B cell (primary cell): Measurements from ENCODE around the gene FRMD4B. TPM values are rescaled to one million over a fixed set of nuclear protein-coding genes. Genes with fewer than 3 reads are reported as not detected.

ENCODE experiments used
- ATAC-seq: fragments of 200-7000 bp; cut with Tn5 transposase; one replicate; pipeline ENCODE4 v1.10.0; 2021; ENCODE audit warnings: low read depth, mild to moderate bottlenecking, moderate number of reproducible peaks, moderate library complexity
- CTCF ChIA-PET: fragments of 350-600 bp; sonication (Branson Sonifier 250); formaldehyde crosslinking; loops from one replicate; lab custom pipeline; 2021; ENCODE audit warnings: antibody characterized with exemption, inconsistent platforms; lab: Charles Lee
- POLR2A ChIA-PET: fragments of 350-600 bp; sonication (Branson Sonifier 250); formaldehyde crosslinking; loops from one replicate; lab custom pipeline; 2021; ENCODE audit warnings: antibody characterized with exemption; lab: Charles Lee
- DNase-seq: peaks from one replicate; pipeline ENCODE4 v3.0.0; 2013
- H2AFZ ChIP-seq: 2 replicates; pipeline ENCODE4 v1.6.1; 2012; ENCODE audit warnings: mild to moderate bottlenecking, low read depth, low read length; ENCODE audit not compliant: insufficient read depth, poor library complexity, severe bottlenecking
- H3K27ac ChIP-seq, 2 donors: 1 replicate in 1 of 2; 2 replicates in 1 of 2; pipeline ENCODE4 v1.5.1; 2012 to 2013; ENCODE audit warnings: low read length in 2 of 2, mild to moderate bottlenecking in 2 of 2, moderate library complexity in 1 of 2
- H3K27me3 ChIP-seq, 4 experiments: fragments of 200-600 bp in 1 of 4; sonication (generic) in 1 of 4; replicated peaks in 1 of 4; 1 replicate in 2 of 4; 2 replicates in 2 of 4; pipeline versions ENCODE4 v1.6.1 to v1.7.0; 2013 to 2016; ENCODE audit warnings: low read length in 3 of 4, mild to moderate bottlenecking in 2 of 4, mixed read lengths in 1 of 4, moderate library complexity in 1 of 4; ENCODE audit not compliant: insufficient read depth in 4 of 4, control insufficient read depth in 3 of 4; ENCODE audit errors: control extremely low read depth in 1 of 4
- H3K36me3 ChIP-seq, 2 experiments: replicated peaks in 1 of 2; 1 replicate in 1 of 2; 2 replicates in 1 of 2; pipeline versions ENCODE4 v1.6.1 to v1.7.1; 2013; ENCODE audit warnings: low read length in 1 of 2; ENCODE audit not compliant: insufficient read depth in 2 of 2, control insufficient read depth in 1 of 2; ENCODE audit errors: control extremely low read depth in 1 of 2, extremely low read depth in 1 of 2
- H3K4me1 ChIP-seq, 2 donors: fragments of 200-600 bp in 1 of 2; sonication (generic) in 1 of 2; 1 replicate in 1 of 2; 2 replicates in 1 of 2; pipeline versions ENCODE4 v1.5.1 to v1.6.1; 2013 to 2017; ENCODE audit warnings: low read length in 2 of 2; ENCODE audit not compliant: control insufficient read depth in 2 of 2, insufficient read depth in 2 of 2
- H3K4me2 ChIP-seq: replicated peaks from 2 replicates; pipeline ENCODE3; 2012; ENCODE audit warnings: mild to moderate bottlenecking, low read depth, low read length; ENCODE audit not compliant: poor library complexity, severe bottlenecking
- H3K4me3 ChIP-seq, 5 experiments: fragments of 200-600 bp in 1 of 5; sonication (generic) in 1 of 5; 1 replicate in 3 of 5; 2 replicates in 2 of 5; pipeline versions ENCODE4 v1.5.1 to v1.7.0; 2011 to 2016; ENCODE audit warnings: low read length in 4 of 5, mild to moderate bottlenecking in 4 of 5, low read depth in 2 of 5, control low read depth in 1 of 5, moderate library complexity in 1 of 5; ENCODE audit not compliant: insufficient read depth in 1 of 5; ENCODE audit errors: control extremely low read depth in 1 of 5, extremely low read depth in 1 of 5
- H3K79me2 ChIP-seq: fragments of 200-600 bp; sonication (generic); one replicate; pipeline ENCODE4 v1.6.0; 2016; ENCODE audit warnings: low read length; ENCODE audit not compliant: control insufficient read depth, insufficient read depth
- H3K9ac ChIP-seq: fragments of 200-600 bp; sonication (generic); 2 replicates; pipeline ENCODE4 v1.6.1; 2017; ENCODE audit warnings: mild to moderate bottlenecking, low read length, moderate library complexity
- H3K9me3 ChIP-seq, 3 donors: one replicate each; pipeline versions ENCODE4 v1.6.1 to v1.7.1; 2013; ENCODE audit warnings: low read length in 2 of 3; ENCODE audit not compliant: control insufficient read depth in 2 of 3, insufficient read depth in 1 of 3; ENCODE audit errors: control extremely low read depth in 1 of 3
- H4K20me1 ChIP-seq: 2 replicates; pipeline ENCODE4 v1.6.0; 2012; ENCODE audit warnings: mild to moderate bottlenecking, low read length; ENCODE audit not compliant: insufficient read depth, control insufficient read depth, poor library complexity, severe bottlenecking
- H3K27ac Mint-ChIP-seq: one replicate; pipeline ENCODE4 v1.8.0; 2021; ENCODE audit warnings: mixed read lengths
- H3K27me3 Mint-ChIP-seq: one replicate; pipeline ENCODE4 v1.8.0; 2021; ENCODE audit warnings: mixed read lengths
- H3K4me1 Mint-ChIP-seq: one replicate; pipeline ENCODE4 v1.8.0; 2021; ENCODE audit warnings: mixed read lengths
- H3K4me3 Mint-ChIP-seq: one replicate; pipeline ENCODE4 v1.8.0; 2021; ENCODE audit warnings: mixed read lengths
- H3K9me3 Mint-ChIP-seq: one replicate; pipeline ENCODE4 v1.8.0; 2022; ENCODE audit warnings: mixed read lengths; ENCODE audit not compliant: insufficient read depth
- EZH2 ChIP-seq: IDR thresholded peaks from 2 replicates; pipeline ENCODE4 v1.6.1; 2012; ENCODE audit warnings: borderline replicate concordance, low read depth, mild to moderate bottlenecking, moderate library complexity, low read length; ENCODE audit not compliant: insufficient read depth, poor library complexity, severe bottlenecking
- WGBS: methylation state at CpG from one replicate; pipeline ENCODE4 v1.1.5; 2013; ENCODE audit warnings: missing lambda C conversion rate; ENCODE audit not compliant: insufficient coverage; 5-methylcytosine and 5-hydroxymethylcytosine counted together
- intact Hi-C: fragments of 100-400 bp; cut with micrococcal nuclease; formaldehyde crosslinking; loops from one replicate; pipeline ENCODE4 v1.10.0; 2022
- polyA plus RNA-seq: library from polyadenylated mRNA; depleted of rRNA; stranded (reverse); fragments of >200 nt; gene quantifications from 2 replicates; pipeline ENCODE4 v1.2.3, GENCODE V29; 2012
- total RNA-seq, 2 donors: library from RNA; stranded (reverse); fragments of 120-200 nt in 1 of 2; gene quantifications; 1 replicate in 1 of 2; 2 replicates in 1 of 2; pipeline versions ENCODE4 v1.2.3 to v1.2.4, GENCODE V29; 2013 to 2022
- TF ChIP-seq, protein P1 (sequence below): fragments of 200-600 bp; IDR thresholded peaks from one replicate; pipeline ENCODE4 v1.8.0; 2022; ENCODE audit warnings: antibody characterized with exemption, mild to moderate bottlenecking

FRMD4B gene
- total and polyA plus RNA-seq, 2 donors (not counting 1 experiment from before 2014, with no cell fraction given): 0.06 to 0.20 TPM

DNA sequence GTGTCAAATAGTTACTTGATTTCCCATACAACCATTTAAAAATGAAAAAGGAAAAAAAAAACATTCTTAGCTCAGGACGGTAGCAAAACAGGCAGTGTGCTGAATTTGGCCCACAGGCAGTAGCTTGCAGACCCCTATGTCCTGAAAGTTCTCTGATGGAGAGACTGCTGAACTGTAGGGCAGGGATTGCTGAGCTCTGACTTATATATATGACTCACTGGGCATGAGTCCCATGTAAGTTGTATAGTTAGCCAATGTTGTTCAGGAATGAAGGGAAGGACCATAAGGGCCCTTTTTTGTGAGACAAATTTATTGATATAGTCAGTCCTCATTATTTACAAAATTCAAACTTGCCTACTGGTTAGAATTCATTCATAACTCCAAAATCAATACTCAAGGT lies 36.9 kb upstream of the FRMD4B start:
- Histone ChIP-seq H3K4me1 (no peaks in the 10 kb centered on the region), H4K20me1 (no peaks in the 10 kb centered on the region), H3K36me3 (no peaks in the 10 kb centered on the region), H3K79me2 (no peaks in the 10 kb centered on the region), H3K9me3 (no peaks in the 10 kb centered on the region), H2AFZ (no peak overlapping the region), H3K9ac (no peak overlapping the region), H3K4me3 (no peak overlapping the region), H3K27ac (no peak overlapping the region), H3K27me3 (no peaks in the 10 kb centered on the region), H3K4me2 (no peak overlapping the region)
- H3K4me3 Mint-ChIP-seq: no peak overlapping the region
- TF ChIP-seq, protein P1, sequence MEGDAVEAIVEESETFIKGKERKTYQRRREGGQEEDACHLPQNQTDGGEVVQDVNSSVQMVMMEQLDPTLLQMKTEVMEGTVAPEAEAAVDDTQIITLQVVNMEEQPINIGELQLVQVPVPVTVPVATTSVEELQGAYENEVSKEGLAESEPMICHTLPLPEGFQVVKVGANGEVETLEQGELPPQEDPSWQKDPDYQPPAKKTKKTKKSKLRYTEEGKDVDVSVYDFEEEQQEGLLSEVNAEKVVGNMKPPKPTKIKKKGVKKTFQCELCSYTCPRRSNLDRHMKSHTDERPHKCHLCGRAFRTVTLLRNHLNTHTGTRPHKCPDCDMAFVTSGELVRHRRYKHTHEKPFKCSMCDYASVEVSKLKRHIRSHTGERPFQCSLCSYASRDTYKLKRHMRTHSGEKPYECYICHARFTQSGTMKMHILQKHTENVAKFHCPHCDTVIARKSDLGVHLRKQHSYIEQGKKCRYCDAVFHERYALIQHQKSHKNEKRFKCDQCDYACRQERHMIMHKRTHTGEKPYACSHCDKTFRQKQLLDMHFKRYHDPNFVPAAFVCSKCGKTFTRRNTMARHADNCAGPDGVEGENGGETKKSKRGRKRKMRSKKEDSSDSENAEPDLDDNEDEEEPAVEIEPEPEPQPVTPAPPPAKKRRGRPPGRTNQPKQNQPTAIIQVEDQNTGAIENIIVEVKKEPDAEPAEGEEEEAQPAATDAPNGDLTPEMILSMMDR: no peak
- TF ChIP-seq EZH2: no peak
- no peaks in the 10 kb centered on the region for H3K4me1 Mint-ChIP-seq
- WGBS: no CpG with 5 or more reads among the region's 1 CpG
- ChIA-PET POLR2A (no interaction called here), CTCF (interaction anchor here (1.1 to 1.6 kb wide), 3 partner anchors 10 to 261 kb away, joined by 3 to 4 read pairs (median 4); no protein-coding TSS in a partner anchor)
- intact Hi-C loops: no loop called here
- H3K27ac Mint-ChIP-seq: no peak overlapping the region
- H3K27me3 Mint-ChIP-seq: no peaks in the 10 kb centered on the region
- no peak for DNase-seq
- H3K9me3 Mint-ChIP-seq: no peaks in the 10 kb centered on the region
- no peak for ATAC-seq

DNA sequence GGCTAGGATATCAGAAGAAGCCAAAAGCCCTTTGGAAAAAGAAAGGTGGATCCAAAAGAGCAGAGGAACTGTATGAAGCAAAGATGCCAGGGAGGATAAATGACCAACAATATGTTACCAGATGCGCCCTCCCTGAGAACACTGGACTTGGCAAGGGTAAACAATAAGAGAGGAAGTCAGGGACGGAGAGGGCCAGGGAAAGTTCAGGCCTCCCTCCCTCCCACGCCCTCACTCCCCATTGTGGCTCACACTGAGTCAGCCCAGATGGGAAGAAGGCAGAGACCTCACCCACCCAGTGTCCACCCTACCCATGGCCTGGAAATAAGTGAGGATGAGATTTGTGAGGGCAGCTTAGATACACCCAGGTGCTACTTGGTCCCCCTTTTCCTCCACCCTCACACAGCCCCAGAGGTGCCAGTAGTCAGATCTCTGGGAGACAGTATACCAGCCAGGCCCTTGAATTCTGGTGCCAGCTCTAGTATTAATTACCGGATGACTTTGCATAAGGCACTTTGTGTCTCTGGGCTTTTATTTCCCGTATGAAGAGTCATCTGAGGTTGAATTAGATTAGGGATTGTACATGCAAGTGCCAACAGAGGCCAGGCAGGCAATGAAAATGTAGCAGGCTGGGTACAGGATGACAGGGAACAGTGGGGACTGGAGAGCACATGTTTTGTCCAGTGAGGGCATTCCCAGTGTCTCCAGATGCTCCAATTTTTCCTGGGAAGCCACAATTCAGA lies 35.1 kb upstream of the FRMD4B start:
- TF ChIP-seq, protein P1: no peak
- no peak for TF ChIP-seq EZH2
- H3K4me1 ChIP-seq: no peaks in the 10 kb centered on the region
- Mint-ChIP-seq H3K4me3 (no peak overlapping the region), H3K27ac (no peak overlapping the region), H3K4me1 (no peaks in the 10 kb centered on the region), H3K9me3 (no peaks in the 10 kb centered on the region), H3K27me3 (no peaks in the 10 kb centered on the region)
- no peak overlapping the region for H2AFZ ChIP-seq
- intact Hi-C loops: no loop called here
- no peaks in the 10 kb centered on the region for H4K20me1 ChIP-seq
- POLR2A ChIA-PET: no interaction called here
- no peaks in the 10 kb centered on the region for H3K36me3 ChIP-seq
- H3K4me2 ChIP-seq: no peak overlapping the region
- CTCF ChIA-PET: no interaction called here
- ATAC-seq: no peak
- H3K79me2 ChIP-seq: no peaks in the 10 kb centered on the region
- no peak overlapping the region for H3K9ac ChIP-seq
- no peaks in the 10 kb centered on the region for H3K27me3 ChIP-seq
- WGBS: 100% methylated on average over 1 of the region's 5 CpGs
- DNase-seq: no peak
- no peak overlapping the region for H3K4me3 ChIP-seq
- no peak overlapping the region for H3K27ac ChIP-seq
- no peaks in the 10 kb centered on the region for H3K9me3 ChIP-seq
